Gastroesophageal sphincter (tissue), 3 donors: ENCODE results near the gene MGLL.

Source experiments
- CTCF ChIP-seq, 4 experiments: fragments of 200-600 bp in 2 of 4; fragments of 450-650 bp in 2 of 4; sonication (generic) in 1 of 4; IDR thresholded peaks; one replicate each; pipeline ENCODE4 v1.5.1; 2017 to 2019; ENCODE audit warnings: antibody characterized with exemption in 4 of 4, mild to moderate bottlenecking in 2 of 4, moderate library complexity in 2 of 4
- EP300 ChIP-seq: sonication (generic); formaldehyde crosslinking; IDR thresholded peaks from one replicate; pipeline ENCODE4 v1.6.1; 2017; ENCODE audit warnings: antibody characterized with exemption, mild to moderate bottlenecking
- POLR2A ChIP-seq, 2 donors: fragments of 450-650 bp; IDR thresholded peaks; one replicate each; pipeline ENCODE4 v1.6.1; 2017; ENCODE audit warnings: antibody characterized with exemption in 2 of 2, mild to moderate bottlenecking in 2 of 2, moderate library complexity in 1 of 2
- POLR2AphosphoS5 ChIP-seq: sonication (generic); formaldehyde crosslinking; IDR thresholded peaks from one replicate; pipeline ENCODE4 v1.6.1; 2017; ENCODE audit warnings: antibody characterized with exemption

DNA sequence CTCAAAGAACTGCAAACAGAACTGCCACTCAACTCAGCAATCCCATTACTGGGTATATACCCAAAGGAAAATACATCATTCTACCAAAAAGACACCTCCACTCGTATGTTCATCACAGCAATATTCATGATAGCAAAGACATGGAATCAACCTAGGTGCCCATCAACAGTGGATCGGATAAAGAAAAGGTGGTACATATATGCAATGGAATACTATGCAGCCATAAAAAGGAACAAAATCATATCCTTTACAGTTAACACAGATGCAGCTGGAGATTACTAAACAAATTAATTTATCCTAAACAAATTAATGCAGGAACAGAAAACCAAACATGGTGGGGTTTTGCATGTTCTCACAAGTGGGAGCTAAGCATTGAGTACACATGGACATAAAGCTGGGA is 27.3 kb downstream of the MGLL start:
- TF ChIP-seq POLR2AphosphoS5: no peak
- TF ChIP-seq CTCF (IDR thresholded peaks at IDR 0.05): no peak
- no peak for TF ChIP-seq EP300
- TF ChIP-seq POLR2A (IDR thresholded peaks at IDR 0.05): no peak
